Measurements from ENCODE around the gene ACAD8.

- no peak for TF ChIP-seq EP300 (conservative IDR thresholded peaks at IDR 0.05; ENCODE audit: poor library complexity, severe bottlenecking)
- no peak for TF ChIP-seq RAD21 (conservative IDR thresholded peaks at IDR 0.05)
- no peak for TF ChIP-seq POLR2AphosphoS5 (IDR thresholded peaks at IDR 0.05)
- peak; percentile 41 for TF ChIP-seq CTCF (IDR thresholded peaks at IDR 0.05; ENCODE audit: poor library complexity, severe bottlenecking)
- TF ChIP-seq EZH2 (IDR thresholded peaks at IDR 0.05; ENCODE audit: borderline replicate concordance, insufficient read depth, low read length, poor library complexity, severe bottlenecking): peak; percentile 84
- TF ChIP-seq REST (IDR thresholded peaks at IDR 0.05; ENCODE audit: borderline replicate concordance): no peak
- TF ChIP-seq SMC3 (conservative IDR thresholded peaks at IDR 0.05; ENCODE audit: poor library complexity): no peak
- peak; percentile 9 for TF ChIP-seq MXI1 (conservative IDR thresholded peaks at IDR 0.05; ENCODE audit: poor library complexity, severe bottlenecking)
Measured at GRCh38 chr11:134276396-134277182, 23.2 kb downstream of the ACAD8 start.
